GM21367 (cell line): Measurements from ENCODE around the gene SOCS7.

Experiments
- ATAC-seq: cut with Tn5 transposase; IDR thresholded peaks from one replicate; pipeline ENCODE4 v1.9.1; 2021; ENCODE audit not compliant: unreplicated experiment

Gene SOCS7

DNA sequence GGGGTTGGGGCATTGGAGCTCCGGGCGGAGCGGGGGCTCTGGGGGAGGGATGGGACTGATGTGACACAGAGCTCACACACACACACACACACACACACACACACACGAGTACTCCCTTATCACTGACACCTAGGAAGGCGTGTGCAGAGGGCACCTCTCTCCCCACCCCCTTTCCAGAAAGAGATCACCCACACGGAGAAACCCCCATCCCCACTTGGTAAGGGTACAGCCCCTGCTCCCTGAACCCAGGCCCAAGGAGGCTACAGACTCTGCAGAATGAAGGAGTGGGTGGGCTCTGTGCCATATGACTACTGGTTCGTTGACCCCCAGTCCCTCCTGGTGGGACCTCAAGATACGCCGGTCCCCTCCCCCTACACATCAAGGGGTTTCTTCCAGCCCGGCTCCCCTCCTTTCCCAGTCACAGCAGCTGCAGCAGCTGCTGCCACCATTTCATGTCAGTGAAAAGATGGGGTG lies 67.9 kb downstream of the SOCS7 start:
- ATAC-seq, result no peak

DNA sequence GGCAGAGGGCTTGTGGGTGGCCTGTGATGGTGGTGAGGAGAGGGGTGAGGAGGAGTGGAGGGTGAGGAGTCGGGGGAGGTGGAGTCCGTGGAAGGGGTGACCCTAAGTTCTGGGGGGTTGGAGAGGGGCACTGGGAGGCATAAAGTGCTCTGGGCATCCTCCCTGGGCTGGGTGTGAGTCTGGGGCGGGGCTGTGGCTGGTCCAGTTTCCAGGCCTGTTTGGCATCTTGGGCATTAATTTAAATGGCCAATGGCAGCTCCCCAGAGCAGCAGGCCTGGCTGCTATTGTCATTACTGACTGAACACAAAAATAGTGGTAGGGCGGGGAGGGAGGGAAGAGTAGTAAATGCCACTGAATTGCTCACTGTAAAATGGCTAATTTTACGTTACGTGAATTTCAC lies 68.9 kb downstream of the SOCS7 start:
- ATAC-seq, result no peak

DNA sequence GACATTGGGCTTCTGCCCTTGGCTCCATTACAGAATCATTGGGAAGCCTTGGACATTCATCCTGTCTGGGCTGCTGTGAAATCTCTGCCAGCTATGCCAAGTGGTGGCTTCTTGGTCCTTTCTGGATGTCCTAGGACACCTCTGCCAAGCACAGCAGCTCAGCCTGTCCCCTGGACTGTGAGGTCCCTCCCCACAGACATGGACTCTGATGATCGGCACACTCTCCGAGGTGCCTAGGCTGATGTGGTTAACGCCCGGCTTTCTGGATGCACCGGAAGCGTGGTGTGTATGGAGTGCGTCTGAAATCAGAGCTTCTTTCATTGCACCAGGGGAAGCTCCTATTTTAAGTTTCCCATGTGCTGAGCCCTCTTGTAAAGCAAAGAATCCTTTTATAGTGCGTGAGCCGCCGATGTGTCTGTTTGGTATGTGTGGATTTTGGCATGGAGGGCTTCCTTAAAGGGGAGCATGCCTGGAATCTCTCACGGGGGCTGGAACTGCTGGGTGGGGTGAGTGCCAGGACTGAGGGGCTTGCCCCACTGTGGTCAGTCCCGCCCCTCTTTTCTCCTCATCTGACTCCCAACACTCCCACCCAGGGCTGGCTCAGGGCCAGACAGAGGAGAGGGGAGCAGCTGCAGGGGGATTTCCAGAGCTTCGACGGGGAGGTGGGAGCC lies 69.7 kb downstream of the SOCS7 start:
- ATAC-seq, result no peak

DNA sequence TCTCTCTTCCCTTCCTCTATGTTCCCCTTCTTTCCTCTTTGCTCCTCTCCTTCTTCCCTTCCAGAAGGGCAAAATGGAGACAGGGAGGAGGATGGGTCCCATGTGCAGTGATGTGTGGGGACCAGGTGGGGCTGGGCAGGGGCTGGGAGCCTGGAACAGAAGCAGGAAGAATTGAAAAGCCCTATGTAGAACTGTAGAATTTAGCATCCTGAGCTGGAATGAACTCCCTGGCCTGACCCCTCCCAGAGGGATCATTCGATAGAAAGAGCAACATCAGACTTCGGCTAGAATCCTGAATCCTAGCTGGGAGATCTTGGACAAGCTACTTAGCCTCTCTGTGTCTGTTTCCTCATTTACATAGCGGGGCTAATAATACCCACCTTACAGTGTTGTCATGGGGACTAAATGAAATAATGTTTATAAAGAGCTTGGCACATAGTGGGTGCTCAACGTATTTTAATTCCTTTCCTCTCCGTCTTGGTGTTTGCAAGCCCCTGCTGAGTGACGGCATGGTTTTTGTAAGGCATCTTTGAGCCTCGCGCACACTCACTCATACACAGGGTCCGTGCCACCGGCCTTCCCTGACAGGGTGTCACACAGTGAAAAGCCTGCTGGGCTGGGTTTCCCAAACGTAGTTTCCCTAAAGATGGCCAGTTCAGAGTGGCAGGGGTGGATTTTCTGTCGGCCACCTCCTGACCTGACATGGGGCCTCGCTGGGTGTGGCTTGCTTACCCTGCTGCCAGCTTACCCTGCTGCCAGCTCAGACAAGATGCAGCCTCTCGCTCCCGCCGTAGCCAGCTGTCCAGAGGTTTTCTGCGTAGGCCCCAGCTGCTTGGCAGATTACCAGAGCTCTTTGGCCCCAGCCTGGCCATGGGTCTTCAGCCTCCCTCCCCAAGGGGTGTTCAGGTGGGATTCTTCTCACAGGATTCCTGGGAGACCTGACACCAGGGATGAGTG lies 70.5 kb downstream of the SOCS7 start:
- no peak for ATAC-seq

DNA sequence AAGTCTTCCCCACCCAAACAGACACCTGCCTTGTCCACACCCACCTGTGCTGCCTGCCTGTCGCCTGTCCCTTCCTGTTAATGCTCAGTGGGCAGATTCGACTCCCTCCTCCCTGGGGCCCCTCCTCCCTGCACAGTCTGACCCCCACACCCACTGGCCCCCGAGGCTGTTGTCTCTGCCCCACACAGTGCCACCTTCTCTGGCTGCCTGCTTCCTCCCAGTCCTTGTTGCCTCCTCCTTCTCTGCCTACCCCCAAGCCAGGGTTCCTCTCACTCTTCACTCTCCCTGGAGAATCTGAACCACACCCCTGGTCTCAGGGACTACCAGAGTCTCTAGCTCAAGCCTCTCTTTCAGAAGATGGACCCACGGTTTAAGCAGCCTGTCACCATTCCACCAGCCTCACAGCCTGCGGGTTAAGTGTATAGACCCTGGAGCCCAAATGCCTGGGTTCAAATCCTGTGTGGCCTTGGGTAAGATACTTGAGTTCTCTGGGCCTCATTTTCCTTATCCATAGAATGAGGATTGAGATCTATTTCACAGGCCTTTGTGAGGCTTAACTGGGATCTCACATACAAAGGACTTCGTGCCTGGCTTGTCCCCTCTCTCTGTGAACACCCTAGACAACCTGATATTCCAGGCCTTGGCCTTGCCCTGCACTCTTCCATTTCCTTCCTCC lies 72.8 kb downstream of the SOCS7 start:
- no peak for ATAC-seq

DNA sequence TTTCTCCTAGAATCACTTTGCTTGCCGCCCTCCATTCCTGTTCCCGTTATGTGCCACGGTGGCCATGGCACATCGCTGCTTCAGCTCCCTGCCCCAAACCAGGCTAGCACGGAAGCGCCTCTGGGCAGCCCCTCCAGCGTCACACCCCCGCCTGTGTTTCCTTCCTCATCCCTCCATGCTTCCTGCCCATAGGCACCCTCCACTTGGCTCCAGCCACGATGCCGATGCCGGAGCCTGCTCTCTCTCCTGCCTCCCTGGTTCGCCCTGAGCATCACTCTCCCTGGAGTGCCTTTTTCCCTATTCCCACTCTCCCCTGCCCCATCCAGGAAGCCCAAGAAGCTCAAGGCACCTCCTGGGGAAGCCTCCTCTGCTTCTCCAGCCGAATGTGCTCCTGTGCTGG lies 73.4 kb downstream of the SOCS7 start:
- ATAC-seq, result no peak

DNA sequence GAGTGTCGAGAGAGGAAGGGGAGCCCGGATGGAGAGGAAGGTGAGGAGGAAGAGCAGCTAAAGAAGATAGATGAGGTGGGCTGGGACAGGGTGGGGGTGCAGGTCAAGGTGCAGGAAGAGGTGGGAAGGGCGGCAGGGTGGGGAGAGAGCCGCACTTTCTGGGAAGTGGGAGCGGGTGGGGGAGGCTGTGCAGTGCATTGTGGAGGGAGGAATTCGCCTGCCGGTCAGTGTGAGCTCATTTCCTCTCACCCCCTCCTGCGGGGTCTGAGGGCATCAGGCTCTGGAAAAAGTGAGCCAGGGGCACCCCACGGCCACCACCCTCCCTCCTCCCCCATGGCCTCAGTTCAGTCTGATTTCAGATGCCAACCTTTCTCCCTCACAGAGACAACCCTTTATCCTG lies 74.1 kb downstream of the SOCS7 start:
- ATAC-seq, result no peak

DNA sequence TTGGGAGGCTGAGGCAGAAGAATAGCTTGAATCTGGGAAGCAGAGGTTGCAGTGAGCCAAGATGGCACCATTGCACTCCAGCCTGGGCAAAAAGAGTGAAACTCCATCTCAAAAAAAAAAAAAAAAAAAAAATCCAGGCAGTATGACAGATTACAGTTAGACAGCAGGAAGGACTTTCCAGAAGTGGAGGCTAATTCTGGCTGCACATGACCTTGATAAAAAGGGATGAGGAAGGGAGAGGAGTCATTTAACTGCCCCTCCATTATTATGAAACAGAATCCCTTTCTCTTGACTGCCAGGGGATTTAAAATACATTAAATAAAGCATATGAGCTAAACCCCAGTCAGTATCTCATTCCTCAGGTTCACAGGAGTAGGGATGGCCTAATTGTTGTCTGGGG lies 74.8 kb downstream of the SOCS7 start:
- no peak for ATAC-seq

DNA sequence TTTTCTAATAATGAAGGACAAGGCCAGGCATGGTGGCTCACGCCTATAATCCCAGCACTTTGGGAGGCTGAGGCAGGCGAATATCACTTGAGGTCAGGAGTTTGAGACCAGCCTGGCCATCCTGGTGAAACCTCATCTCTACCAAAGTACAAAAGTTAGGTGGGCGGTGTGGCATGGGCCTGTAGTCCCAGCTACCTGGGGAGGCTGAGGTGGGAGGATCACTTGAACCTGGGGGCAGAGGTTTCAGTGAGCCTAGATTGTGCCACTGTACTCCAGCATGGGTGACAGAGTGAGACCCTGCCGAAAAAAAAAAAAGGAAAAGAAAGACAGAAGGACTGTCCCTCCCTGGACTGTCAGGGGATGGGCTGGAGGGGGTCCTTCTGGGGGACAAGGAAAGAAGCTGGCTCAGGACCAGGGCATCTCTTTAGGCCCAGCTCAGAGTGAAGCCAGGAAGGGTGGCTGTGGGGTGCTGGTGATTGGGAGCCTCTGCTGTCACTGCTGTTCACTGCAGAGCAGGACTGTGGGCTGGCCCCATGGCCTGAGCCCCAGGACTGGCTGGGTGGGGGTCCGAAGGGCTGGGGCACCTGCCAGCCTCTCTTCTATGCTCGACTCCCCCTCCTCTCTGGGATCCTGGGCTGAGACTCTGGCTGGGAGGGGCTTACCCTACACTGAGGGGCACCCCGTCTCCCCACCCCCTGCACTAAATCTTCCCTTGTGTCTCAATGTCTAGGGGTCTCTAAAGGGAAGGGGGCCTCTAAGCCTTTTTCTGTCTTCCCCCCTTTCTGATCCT lies 75.7 kb downstream of the SOCS7 start:
- no peak for ATAC-seq

DNA sequence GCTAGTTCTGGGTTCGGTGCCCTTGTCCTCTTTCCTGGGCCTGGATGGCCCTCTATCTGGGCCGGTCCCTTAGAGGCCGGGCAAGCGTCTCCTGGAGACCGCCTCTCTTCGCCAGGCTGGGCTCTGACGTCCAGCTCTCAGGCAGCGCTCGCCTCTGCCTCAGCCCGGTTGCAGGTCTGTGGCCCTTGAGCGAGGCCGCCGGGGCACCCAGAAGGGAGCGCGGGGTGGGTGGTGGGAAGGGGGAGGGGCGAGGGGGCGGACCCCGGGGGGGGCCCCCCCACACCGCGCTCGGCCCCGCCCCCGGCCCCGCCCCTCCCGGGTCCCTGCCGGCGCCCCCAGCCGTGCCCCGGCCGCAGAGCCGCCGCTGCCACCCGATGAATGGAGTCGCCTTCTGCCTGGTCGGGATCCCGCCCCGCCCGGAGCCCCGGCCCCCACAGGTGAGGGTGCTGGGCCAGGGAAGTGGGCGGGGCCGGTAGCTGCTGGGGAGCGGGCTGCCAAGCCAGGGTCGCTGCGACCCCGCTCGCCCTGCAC lies 76.5 kb downstream of the SOCS7 start, which contains the start of gene ARHGAP23:
TSS of gene ARHGAP23 (plus strand) at position 353 of the 531 bp plus-strand sequence. CDS start at position 375, 22 bp downstream.
- no peak for ATAC-seq

DNA sequence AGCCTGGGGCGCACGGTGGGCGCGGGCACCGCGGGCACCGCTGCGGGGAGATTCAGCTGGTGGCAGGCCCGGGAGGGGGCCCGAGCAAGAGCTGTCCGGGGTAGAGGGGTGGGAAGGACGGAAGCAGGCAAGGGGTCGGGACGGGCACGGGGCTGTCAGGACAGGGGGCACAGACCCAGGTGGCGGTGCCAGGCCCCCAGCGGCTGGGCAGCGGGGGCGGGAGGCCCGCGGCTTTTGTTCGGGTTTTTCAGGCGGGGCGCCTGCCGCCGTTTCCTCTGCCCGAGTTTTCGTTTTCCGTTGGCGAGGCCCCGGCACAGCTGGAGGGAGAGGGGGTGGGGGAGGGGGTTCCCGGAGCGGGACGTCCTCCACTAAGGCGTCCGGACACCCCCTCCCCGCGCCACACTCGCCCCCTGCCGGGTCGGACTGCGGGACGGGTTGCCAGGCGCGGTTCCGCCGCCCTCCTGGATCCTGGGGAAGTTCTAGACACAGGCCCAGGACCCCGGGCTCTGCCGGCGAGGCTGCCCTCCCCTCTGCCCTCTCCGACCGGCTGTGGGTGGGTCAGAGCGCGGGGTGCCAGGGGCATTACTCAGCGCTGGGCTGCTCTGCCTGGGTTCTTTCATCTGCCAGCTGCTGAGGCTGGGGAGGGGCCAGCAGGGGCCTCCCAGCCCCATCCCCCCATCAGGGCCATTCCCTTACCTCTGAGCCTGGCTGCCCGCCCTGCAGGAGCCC lies 77.2 kb downstream of the SOCS7 start:
- ATAC-seq, result no peak

DNA sequence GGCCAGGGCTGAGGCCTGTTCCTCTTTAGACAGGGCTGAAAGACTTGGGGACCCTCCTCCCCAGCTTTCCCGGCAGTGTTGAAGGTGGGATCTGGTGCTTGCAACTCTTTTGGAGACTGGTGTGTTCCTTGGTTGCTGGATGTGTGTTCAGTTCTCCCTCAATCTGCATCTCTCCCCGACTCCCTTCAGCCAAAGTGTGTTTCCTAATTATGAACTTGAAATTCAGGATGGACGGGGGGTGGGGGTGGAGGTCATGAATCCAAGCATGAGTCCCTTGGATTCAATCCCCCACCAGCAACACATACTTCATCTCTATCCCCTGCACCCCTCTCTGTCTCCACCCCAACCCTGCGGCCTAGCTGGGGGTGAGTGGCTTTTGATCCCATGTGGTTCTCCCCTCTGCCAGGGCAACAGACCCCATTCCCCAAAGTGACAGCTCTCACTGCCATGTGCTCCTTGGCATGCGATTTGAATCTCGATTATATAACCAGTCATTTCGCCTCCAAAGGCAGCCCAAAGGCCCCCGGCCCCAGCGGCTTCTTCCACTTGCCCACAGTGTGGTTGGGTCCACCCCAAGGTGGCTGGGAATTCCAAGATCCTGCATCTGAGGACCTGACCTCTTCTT lies 77.9 kb downstream of the SOCS7 start:
- ATAC-seq, result no peak

DNA sequence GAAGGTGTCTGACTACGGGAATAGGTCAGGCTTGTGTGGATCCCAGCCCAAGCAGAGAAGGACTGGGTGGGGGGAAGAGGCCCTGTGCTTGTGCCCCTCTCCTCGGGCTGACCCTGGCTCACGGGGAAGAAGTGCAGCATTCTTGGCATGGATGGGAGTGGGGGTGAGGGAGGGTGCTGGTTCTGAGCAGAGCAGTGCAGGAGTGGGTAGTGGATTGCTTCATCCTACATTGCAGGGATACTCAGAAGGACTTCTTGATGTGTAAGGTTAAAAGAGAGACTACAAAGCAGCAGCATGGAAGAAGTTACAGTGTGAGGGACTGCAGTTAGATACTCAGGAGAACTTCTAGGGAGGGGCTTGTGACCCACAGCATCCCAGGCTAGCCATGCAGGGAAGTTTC lies 78.7 kb downstream of the SOCS7 start:
- no peak for ATAC-seq

DNA sequence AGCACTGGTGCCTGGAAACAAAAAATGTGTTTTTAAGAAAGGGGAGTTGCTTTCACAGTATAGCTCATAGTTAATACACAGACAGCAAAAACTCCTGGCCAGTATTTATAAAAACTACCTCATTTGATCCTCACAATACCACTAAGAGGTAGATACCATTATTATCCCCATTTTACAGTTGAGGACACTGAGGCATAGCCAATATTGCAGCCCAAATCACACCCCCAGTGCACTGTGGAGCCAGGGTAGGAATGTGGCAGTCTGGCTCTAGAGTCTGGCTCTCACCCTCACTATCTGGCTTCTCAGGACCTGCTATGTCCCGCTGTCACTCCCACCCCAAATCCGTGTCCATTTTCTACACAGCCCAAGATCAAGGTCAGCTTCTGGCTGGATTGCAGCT lies 79.2 kb downstream of the SOCS7 start:
- ATAC-seq, result no peak

DNA sequence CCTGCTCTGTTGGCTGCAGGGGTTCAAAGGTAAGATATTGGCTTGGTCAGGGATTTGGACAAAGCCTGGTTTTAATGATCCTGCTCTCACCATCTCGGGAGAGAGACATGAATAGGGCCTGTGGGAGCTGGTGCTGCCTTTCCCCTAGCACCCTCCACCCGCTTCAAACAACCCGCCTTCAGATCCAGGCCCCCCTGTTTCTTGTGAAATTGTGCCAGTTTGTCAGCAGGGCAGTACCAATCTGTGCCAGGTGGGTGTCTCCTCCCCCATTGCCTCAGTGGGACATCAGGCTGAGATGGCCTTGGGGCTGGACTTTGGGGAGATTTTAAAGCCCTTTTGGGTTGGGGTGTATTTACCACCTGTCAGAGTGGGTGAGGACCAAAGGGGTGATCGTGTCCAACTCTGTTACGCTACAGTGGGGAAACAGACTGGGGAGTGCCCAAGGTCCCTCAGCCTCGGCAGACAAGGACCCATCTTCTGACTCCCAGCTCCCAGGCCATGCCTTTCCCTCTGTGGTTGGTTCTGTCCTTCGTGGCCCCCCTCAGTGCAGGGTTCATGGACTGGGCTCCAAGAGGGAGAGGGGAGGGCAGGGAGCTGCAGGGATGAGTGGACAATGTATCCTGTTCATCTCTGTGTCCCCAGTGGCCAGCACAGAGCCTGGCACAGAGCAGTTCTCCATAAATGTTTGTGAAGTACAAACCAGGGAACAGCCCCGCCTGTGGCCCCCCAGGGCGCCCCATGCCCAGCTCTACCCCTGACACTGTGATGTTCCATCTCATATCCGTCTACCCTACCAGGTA lies 79.9 kb downstream of the SOCS7 start:
- no peak for ATAC-seq

DNA sequence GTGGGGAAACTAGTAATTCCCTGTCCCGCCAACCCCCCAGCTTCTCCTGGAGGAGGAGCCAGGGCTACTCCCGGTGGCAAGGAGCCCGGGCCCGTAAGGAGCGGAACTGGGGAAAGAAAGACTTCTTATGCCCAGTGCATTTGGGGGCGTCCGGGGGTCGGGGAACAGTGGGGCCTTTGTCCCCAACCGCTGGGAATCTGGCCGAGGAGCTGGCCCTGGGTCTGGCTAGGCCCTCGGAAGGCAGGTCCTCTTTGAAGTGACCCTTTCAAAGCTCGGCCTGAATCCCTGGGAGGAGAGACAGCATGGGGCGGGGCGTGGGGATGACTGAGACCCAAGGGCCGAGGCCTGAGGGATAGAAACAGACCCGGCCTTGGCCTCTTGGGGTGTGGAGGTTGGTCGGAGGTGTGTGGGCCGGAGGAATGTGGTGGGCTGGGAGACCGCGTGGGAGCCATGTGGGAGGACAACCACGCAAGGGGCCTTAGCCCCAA lies 82.6 kb downstream of the SOCS7 start:
- ATAC-seq, result no peak

DNA sequence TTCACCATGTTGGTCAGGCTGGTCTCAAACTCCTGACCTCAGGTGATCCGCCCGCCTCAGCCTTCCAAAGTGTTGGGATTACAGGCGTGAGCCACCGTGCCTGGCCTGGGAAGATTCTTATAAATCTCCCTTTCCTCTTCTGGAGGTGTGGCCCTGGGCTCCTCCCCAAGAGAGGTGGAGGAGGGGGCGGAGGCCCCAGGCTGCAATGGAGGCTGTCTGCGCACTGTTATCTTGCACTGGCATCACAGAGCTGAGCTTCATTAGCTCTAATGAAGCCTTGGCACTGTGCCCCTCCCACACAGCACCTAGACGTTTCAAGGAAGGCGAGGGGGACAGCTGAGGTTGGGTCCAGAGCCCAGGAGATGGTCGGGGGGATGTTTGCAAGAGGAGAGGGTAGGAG lies 84.2 kb downstream of the SOCS7 start:
- ATAC-seq, result no peak

DNA sequence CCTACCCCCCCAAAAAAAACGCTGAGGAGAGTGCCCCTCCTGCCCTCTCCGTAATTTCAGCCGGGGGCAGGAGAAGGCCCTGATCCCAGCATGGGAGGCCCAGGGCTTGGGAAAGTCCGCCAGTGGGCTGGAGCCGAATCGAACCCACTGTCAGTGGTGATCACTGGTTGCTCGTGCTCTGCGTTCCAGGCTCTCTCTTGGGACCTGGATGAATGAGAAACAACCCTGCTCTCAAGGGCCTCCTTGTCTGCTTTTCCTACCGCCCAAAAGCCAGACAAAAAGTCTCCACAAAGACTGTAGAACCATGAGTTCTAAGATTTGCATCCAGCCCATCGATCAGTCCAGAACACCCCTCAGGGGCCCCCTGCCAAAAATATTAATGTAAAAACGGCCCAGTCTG lies 84.7 kb downstream of the SOCS7 start:
- no peak for ATAC-seq
